GM23338 (cell line): ENCODE results near the gene GPAM. TPM values are rescaled to one million over a fixed set of nuclear protein-coding genes. Genes with fewer than 3 reads are reported as not detected.

ENCODE experiments used
- ATAC-seq: fragments of 200-7000 bp; cut with Tn5 transposase; 3 replicates; pipeline ENCODE4 v1.9.1; 2020
- DNase-seq: peaks from one replicate; pipeline ENCODE4 v3.0.0-alpha.2; 2015; ENCODE audit warnings: low spot score
- H2AFZ ChIP-seq: fragments of 200-600 bp; sonication (generic); 2 replicates; pipeline ENCODE4 v1.8.0; 2016; ENCODE audit warnings: antibody characterized with exemption, mild to moderate bottlenecking, moderate library complexity
- H3F3A ChIP-seq: fragments of 200-600 bp; sonication (generic); replicated peaks from 2 replicates; pipeline ENCODE4 v1.8.0; 2017; ENCODE audit warnings: antibody characterized with exemption, mixed run types, low read depth
- H3K27ac ChIP-seq: fragments of 200-600 bp; sonication (generic); 2 replicates; pipeline ENCODE4 v1.6.1; 2016; ENCODE audit warnings: low read depth
- H3K27me3 ChIP-seq: fragments of 200-600 bp; sonication (generic); 2 replicates; pipeline ENCODE4 v1.8.0; 2016; ENCODE audit warnings: mild to moderate bottlenecking, mixed run types, moderate library complexity; ENCODE audit not compliant: insufficient read depth
- H3K36me3 ChIP-seq: fragments of 200-600 bp; sonication (generic); 2 replicates; pipeline ENCODE4 v1.8.0; 2016; ENCODE audit warnings: mild to moderate bottlenecking; ENCODE audit not compliant: insufficient read depth
- H3K4me1 ChIP-seq: fragments of 200-600 bp; sonication (generic); 2 replicates; pipeline ENCODE4 v1.8.0; 2016; ENCODE audit warnings: mild to moderate bottlenecking, moderate library complexity; ENCODE audit not compliant: insufficient read depth
- H3K4me2 ChIP-seq: fragments of 200-600 bp; sonication (generic); 2 replicates; pipeline ENCODE4 v1.7.1; 2017; ENCODE audit warnings: mixed run types
- H3K4me3 ChIP-seq: fragments of 200-600 bp; sonication (generic); 2 replicates; pipeline ENCODE4 v1.6.1; 2016; ENCODE audit warnings: mixed run types
- H3K79me2 ChIP-seq: fragments of 200-600 bp; sonication (generic); replicated peaks from 2 replicates; pipeline ENCODE4 v1.8.0; 2017; ENCODE audit warnings: mild to moderate bottlenecking; ENCODE audit not compliant: insufficient read depth
- H3K9me2 ChIP-seq: fragments of 200-600 bp; sonication (generic); 2 replicates; pipeline ENCODE4 v1.8.0; 2017; ENCODE audit not compliant: insufficient read depth
- H4K20me1 ChIP-seq: fragments of 200-600 bp; sonication (generic); replicated peaks from 2 replicates; pipeline ENCODE4 v1.8.0; 2017; ENCODE audit warnings: mild to moderate bottlenecking; ENCODE audit not compliant: insufficient read depth
- H3K27ac Mint-ChIP-seq: 2 replicates; pipeline ENCODE4 v1.8.0; 2020; ENCODE audit warnings: inconsistent platforms, mild to moderate bottlenecking, moderate library complexity, mixed read lengths
- H3K27me3 Mint-ChIP-seq: 3 replicates; pipeline ENCODE4 v1.8.0; 2022; ENCODE audit warnings: low read depth, mild to moderate bottlenecking, moderate library complexity, mixed read lengths, inconsistent platforms; ENCODE audit not compliant: insufficient read depth, poor library complexity
- H3K36me3 Mint-ChIP-seq: 3 replicates; pipeline ENCODE4 v1.8.0; 2021; ENCODE audit warnings: low read depth, mild to moderate bottlenecking, inconsistent platforms, moderate library complexity, mixed read lengths
- H3K4me1 Mint-ChIP-seq: 3 replicates; pipeline ENCODE4 v1.8.0; 2020; ENCODE audit warnings: mild to moderate bottlenecking, inconsistent platforms, mixed read lengths
- H3K4me3 Mint-ChIP-seq: 3 replicates; pipeline ENCODE4 v1.8.0; 2021; ENCODE audit warnings: moderate library complexity, mild to moderate bottlenecking, inconsistent platforms, mixed read lengths
- H3K9me3 Mint-ChIP-seq: 3 replicates; pipeline ENCODE4 v1.8.0; 2020; ENCODE audit warnings: moderate library complexity, mild to moderate bottlenecking, inconsistent platforms, mixed read lengths
- CREB1 ChIP-seq: fragments of 250-450 bp; sonication (Bioruptor Pico); IDR thresholded peaks from 2 replicates; pipeline ENCODE4 v1.5.0; 2020; ENCODE audit warnings: low read depth, mild to moderate bottlenecking, moderate library complexity
- CTCF ChIP-seq, 2 experiments: fragments of 200-600 bp in 1 of 2; sonication (generic) in 1 of 2; conservative IDR thresholded peaks; 2 replicates each; pipeline versions ENCODE4 v1.5.1 to v1.6.1; 2016 to 2017; ENCODE audit warnings: antibody characterized with exemption in 2 of 2, low read depth in 2 of 2, mild to moderate bottlenecking in 2 of 2, moderate library complexity in 1 of 2
- EZH2 ChIP-seq: fragments of 200-600 bp; sonication (generic); IDR thresholded peaks from one replicate; pipeline ENCODE4 v1.8.0; 2017; ENCODE audit warnings: antibody characterized with exemption, mild to moderate bottlenecking, low read depth; ENCODE audit not compliant: unreplicated experiment
- EZH2phosphoT487 ChIP-seq: fragments of 200-600 bp; sonication (generic); IDR thresholded peaks from one replicate; pipeline ENCODE4 v1.8.1; 2018; ENCODE audit warnings: antibody characterized with exemption; ENCODE audit not compliant: unreplicated experiment
- JUNB ChIP-seq: IDR thresholded peaks from one replicate; pipeline ENCODE4 v1.6.1; 2016; ENCODE audit warnings: antibody characterized with exemption; ENCODE audit not compliant: unreplicated experiment
- NANOG ChIP-seq: IDR thresholded peaks from 2 replicates; pipeline ENCODE4 v1.6.1; 2016; ENCODE audit warnings: antibody characterized with exemption, borderline replicate concordance
- POLR2AphosphoS5 ChIP-seq: IDR thresholded peaks from 2 replicates; pipeline ENCODE4 v1.6.1; 2016; ENCODE audit warnings: antibody characterized with exemption, low read depth
- REST ChIP-seq: IDR thresholded peaks from one replicate; pipeline ENCODE4 v1.6.1; 2018; ENCODE audit warnings: antibody characterized with exemption; ENCODE audit not compliant: unreplicated experiment
- STAT1 ChIP-seq: IDR thresholded peaks from one replicate; pipeline ENCODE4 v1.6.1; 2016; ENCODE audit warnings: antibody characterized with exemption; ENCODE audit not compliant: unreplicated experiment
- ZNF114 ChIP-seq: fragments of 250-450 bp; sonication (Bioruptor Pico); IDR thresholded peaks from 2 replicates; pipeline ENCODE4 v1.5.0; 2020; ENCODE audit warnings: mild to moderate bottlenecking, moderate library complexity
- ZNF331 ChIP-seq: fragments of 250-450 bp; sonication (Bioruptor Pico); IDR thresholded peaks from 2 replicates; pipeline ENCODE4 v1.5.0; 2020; ENCODE audit warnings: low read depth, mild to moderate bottlenecking, moderate library complexity
- polyA plus RNA-seq: library from polyadenylated mRNA; unstranded; fragments of >200 nt; fragmentation: Nextera tagmentation; extraction: Ambion mirVana; gene quantifications from 2 replicates; pipeline ENCODE4 v1.2.1, GENCODE V29; 2016
- total RNA-seq: library from RNA; depleted of rRNA; stranded (reverse); fragments of >200 nt; shearing (Covaris generic); gene quantifications from 2 replicates; pipeline ENCODE4 v1.2.3, GENCODE V29; 2014
- TF ChIP-seq, protein P1 (sequence below): IDR thresholded peaks from 2 replicates; pipeline ENCODE4 v1.6.1; 2016; ENCODE audit warnings: antibody characterized with exemption
- TF ChIP-seq, protein P2 (sequence below): fragments of 250-450 bp; sonication (Bioruptor Pico); IDR thresholded peaks from 2 replicates; pipeline ENCODE4 v1.5.0; 2020; ENCODE audit warnings: mild to moderate bottlenecking, moderate library complexity

GPAM gene
- total and polyA plus RNA-seq, 2 experiments from 2014 or later, result 5.5 to 16.6 TPM

- H3K36me3 ChIP-seq, result no peaks in the 10 kb centered on the region
- no peak overlapping the region for H2AFZ ChIP-seq
- Mint-ChIP-seq H3K4me1 (no peaks in the 10 kb centered on the region), H3K9me3 (peaks cover 18% of the 10 kb centered on the region; the same call in 1 of the 3 replicates), H3K36me3 (peaks cover 4% of the 10 kb centered on the region; the same call in 1 of the 3 replicates), H3K27me3 (no peaks in the 10 kb centered on the region), H3K4me3 (no peak overlapping the region), H3K27ac (no peak overlapping the region)
- no peak overlapping the region for H3K27ac ChIP-seq
- H3F3A ChIP-seq, result no peaks in the 10 kb centered on the region
- H3K9me2 ChIP-seq, result peaks cover 7% of the 10 kb centered on the region; the same call in 1 of the 2 replicates
- no peaks in the 10 kb centered on the region for H3K27me3 ChIP-seq
- DNase-seq (no peak), ATAC-seq (no peak)
- TF ChIP-seq ZNF114 (CRISPR knock-in tag) (no peak), CTCF (conservative IDR thresholded peaks at IDR 0.05; ENCODE audit: low read depth in 2 of 2) (no peak), ZNF331 (CRISPR knock-in tag) (no peak), EZH2 (no peak), REST (no peak), CREB1 (CRISPR knock-in tag) (no peak), POLR2AphosphoS5 (no peak), EZH2phosphoT487 (no peak), NANOG (no peak), STAT1 (no peak), JUNB (no peak)
- TF ChIP-seq, protein P1, sequence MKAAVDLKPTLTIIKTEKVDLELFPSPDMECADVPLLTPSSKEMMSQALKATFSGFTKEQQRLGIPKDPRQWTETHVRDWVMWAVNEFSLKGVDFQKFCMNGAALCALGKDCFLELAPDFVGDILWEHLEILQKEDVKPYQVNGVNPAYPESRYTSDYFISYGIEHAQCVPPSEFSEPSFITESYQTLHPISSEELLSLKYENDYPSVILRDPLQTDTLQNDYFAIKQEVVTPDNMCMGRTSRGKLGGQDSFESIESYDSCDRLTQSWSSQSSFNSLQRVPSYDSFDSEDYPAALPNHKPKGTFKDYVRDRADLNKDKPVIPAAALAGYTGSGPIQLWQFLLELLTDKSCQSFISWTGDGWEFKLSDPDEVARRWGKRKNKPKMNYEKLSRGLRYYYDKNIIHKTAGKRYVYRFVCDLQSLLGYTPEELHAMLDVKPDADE, result no peak
- TF ChIP-seq, protein P2, sequence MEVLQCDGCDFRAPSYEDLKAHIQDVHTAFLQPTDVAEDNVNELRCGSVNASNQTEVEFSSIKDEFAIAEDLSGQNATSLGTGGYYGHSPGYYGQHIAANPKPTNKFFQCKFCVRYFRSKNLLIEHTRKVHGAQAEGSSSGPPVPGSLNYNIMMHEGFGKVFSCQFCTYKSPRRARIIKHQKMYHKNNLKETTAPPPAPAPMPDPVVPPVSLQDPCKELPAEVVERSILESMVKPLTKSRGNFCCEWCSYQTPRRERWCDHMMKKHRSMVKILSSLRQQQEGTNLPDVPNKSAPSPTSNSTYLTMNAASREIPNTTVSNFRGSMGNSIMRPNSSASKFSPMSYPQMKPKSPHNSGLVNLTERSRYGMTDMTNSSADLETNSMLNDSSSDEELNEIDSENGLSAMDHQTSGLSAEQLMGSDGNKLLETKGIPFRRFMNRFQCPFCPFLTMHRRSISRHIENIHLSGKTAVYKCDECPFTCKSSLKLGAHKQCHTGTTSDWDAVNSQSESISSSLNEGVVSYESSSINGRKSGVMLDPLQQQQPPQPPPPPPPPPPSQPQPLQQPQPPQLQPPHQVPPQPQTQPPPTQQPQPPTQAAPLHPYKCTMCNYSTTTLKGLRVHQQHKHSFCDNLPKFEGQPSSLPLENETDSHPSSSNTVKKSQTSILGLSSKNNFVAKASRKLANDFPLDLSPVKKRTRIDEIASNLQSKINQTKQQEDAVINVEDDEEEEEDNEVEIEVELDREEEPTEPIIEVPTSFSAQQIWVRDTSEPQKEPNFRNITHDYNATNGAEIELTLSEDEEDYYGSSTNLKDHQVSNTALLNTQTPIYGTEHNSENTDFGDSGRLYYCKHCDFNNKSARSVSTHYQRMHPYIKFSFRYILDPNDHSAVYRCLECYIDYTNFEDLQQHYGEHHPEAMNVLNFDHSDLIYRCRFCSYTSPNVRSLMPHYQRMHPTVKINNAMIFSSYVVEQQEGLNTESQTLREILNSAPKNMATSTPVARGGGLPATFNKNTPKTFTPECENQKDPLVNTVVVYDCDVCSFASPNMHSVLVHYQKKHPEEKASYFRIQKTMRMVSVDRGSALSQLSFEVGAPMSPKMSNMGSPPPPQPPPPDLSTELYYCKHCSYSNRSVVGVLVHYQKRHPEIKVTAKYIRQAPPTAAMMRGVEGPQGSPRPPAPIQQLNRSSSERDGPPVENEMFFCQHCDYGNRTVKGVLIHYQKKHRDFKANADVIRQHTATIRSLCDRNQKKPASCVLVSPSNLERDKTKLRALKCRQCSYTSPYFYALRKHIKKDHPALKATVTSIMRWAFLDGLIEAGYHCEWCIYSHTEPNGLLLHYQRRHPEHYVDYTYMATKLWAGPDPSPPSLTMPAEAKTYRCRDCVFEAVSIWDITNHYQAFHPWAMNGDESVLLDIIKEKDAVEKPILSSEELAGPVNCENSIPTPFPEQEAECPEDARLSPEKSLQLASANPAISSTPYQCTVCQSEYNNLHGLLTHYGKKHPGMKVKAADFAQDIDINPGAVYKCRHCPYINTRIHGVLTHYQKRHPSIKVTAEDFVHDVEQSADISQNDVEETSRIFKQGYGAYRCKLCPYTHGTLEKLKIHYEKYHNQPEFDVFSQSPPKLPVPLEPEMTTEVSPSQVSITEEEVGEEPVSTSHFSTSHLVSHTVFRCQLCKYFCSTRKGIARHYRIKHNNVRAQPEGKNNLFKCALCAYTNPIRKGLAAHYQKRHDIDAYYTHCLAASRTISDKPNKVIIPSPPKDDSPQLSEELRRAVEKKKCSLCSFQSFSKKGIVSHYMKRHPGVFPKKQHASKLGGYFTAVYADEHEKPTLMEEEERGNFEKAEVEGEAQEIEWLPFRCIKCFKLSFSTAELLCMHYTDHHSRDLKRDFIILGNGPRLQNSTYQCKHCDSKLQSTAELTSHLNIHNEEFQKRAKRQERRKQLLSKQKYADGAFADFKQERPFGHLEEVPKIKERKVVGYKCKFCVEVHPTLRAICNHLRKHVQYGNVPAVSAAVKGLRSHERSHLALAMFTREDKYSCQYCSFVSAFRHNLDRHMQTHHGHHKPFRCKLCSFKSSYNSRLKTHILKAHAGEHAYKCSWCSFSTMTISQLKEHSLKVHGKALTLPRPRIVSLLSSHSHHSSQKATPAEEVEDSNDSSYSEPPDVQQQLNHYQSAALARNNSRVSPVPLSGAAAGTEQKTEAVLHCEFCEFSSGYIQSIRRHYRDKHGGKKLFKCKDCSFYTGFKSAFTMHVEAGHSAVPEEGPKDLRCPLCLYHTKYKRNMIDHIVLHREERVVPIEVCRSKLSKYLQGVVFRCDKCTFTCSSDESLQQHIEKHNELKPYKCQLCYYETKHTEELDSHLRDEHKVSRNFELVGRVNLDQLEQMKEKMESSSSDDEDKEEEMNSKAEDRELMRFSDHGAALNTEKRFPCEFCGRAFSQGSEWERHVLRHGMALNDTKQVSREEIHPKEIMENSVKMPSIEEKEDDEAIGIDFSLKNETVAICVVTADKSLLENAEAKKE (CRISPR knock-in tag), result no peak
- H3K4me1 ChIP-seq, result no peaks in the 10 kb centered on the region
- no peaks in the 10 kb centered on the region for H3K79me2 ChIP-seq
- no peaks in the 10 kb centered on the region for H4K20me1 ChIP-seq
- H3K4me2 ChIP-seq, result no peak overlapping the region
- no peak overlapping the region for H3K4me3 ChIP-seq
Measured at GRCh38 chr10:112224933-112225529, 41.5 kb upstream of the GPAM start.
